ENCODE measurements around the gene CLEC4F. TPM values are rescaled to one million over a fixed set of nuclear protein-coding genes. Genes with fewer than 3 reads are reported as not detected.

CLEC4F gene
- total RNA-seq, 1 donor from 2014 or later = 0.13 TPM

DNA sequence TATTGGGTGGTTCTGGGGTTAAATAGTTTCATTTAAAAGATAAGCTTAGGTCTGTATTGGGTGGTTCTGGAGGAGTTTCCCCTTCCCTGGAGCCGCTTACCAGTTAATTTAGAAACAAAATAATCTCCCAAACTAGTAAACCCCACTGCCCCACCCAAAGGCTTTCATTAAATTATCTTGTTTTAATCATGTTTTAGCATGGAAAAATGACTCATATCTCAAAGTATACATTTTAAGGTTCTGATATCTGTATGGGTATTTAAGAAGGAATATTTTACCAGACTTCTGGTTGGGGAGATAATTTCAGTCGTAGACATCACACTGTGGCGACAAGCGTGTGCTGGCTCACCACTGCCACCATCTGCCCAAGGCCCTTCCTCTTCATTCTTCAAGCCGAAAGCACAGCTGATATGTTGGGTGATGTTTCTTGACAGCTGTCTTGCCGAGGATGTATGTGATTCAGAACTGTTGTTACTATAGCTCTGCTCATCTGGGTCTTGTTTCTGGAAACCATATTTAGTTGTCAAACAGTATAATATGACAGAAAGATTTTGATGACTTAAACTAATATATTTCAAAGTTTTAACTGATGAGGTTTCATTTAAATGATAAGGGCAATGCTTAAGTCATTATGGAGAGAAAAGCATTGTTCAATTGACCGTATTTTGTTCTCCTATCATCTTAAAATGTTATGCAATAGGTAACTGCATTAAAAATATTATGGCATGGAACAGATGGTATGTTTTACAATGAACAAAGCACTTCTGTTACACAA lies 35.1 kb downstream of the CLEC4F start:
- DNase-seq (ENCODE audit: low read depth in 2 of 2) = peak; percentile 32 to 53

DNA sequence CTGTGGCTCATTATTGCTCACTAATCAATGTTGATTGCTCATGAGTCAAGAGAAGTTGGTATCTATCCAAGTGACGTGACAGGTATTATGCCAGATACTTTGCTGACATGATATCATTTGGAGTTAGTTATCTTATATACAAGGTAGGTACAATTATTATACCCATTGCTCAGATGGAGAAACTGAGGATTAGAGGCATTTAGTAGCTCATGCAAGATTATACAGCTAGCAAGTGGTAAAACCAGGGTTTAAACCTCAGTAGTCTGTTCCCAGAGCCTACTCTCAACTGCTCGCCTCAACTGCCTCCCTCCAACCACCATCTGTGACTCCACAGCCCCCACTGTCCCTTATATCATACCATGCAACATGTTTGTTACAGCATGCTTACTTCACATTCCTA lies 36.1 kb downstream of the CLEC4F start:
- no peak for DNase-seq (ENCODE audit: low read depth in 2 of 2)

DNA sequence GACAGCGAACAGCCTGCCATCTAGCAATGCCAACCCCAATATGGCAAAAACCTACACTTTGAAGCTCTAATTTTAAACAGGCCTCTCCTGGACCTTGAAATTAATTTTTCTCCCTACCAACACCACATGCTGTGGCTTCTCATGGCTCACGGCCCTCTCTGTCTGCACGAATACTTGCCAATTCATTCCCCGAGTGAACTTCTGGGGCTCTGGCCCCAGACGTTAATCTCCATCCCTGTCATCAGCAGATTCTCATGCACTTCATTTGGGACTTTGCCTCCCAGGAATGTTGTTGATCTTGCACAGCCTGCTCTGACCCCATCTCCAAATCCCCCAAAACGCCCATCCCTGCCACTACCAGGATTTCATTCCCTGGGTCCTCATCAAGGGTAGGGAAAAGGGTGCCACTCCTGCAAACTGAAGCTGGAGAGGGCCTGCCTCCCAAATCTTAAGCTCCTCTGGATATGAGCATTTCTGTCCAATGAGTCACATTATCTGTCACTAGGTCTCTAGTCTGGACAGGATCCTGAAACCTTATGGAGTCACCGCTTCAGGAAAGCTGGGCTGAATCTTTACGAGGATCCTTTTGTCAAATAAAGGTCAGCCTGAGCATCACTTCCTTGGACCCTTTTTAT lies 40.4 kb downstream of the CLEC4F start:
- DNase-seq (ENCODE audit: low read depth in 2 of 2) = no peak

DNA sequence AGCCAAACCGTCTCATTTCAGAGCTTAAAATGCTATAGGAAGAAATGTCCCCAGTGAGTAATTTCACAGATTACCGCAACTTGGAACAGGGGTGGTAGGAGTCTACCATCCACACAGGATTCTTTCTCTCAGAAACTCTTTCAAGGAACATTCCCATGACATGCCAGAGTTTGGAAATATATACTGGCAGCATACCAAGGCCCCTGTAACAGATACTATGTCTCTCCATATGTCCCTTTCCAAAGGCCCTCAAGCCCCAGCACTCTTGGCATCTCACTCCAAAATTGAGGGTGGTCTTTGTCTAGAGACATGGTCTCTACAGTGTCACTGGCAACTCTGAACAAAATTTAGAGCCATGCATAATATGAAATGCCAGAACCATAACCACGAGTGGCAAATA lies 40.9 kb downstream of the CLEC4F start:
- no peak for DNase-seq (ENCODE audit: low read depth in 2 of 2)

DNA sequence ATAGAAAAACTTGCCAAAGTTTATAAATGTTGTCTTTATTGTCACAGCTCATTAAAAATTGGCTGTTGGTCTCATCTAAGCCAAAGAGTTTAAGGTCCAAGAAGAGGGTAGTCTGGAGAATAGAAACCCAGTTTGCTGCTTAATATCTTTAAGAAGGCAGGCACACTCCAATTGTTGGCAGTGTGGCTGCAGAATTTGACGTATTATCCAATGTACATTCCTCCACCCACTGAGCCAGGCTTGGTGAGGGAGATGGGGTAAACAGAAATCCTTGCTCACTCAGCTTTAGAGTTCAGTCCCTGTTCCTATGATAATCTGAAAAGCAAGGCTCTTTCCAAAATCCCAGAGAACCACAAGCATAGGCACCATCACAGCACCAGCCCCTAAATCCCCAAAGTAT lies 41.7 kb downstream of the CLEC4F start:
- DNase-seq (ENCODE audit: low read depth in 2 of 2) = no peak

DNA sequence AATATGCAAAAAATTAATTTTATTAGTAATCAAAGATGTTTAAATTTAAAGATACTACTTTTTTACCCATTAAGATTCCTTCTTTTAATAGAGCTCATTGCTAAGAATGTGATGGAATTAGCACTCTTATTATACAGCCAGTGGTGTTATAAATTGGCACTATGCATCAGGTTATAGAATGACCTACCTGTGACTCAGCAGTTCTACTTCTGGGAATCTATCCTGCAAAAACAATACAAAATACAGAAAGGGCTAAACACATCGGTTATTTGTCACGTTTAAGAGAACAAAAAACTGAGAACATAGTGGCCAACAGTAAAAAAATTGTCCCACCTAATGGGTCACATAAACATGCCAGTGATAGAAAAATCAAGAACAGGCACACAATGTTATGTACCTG lies 42.9 kb downstream of the CLEC4F start:
- peak; percentile 8 to 41 for DNase-seq (ENCODE audit: low read depth in 2 of 2)

DNA sequence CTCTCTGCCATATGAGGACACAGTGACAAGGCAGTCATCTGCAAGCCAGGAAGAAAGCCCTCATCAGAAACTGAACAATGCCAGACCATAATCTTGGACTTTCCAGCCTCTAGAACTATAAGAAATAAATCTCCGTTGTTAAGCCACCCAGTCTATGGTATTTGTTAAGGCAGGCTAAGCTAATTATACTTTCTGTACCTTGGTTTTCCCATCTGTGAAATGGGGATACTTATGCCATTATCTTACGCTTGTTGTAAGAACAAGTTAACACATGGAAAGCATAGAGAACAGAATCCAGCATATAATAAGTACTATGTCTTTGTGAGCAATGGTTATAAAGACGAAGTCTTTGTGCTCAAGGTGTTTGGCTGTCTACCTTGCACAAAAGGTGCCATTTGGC lies 44.1 kb downstream of the CLEC4F start:
- no peak for DNase-seq (ENCODE audit: low read depth in 2 of 2)

DNA sequence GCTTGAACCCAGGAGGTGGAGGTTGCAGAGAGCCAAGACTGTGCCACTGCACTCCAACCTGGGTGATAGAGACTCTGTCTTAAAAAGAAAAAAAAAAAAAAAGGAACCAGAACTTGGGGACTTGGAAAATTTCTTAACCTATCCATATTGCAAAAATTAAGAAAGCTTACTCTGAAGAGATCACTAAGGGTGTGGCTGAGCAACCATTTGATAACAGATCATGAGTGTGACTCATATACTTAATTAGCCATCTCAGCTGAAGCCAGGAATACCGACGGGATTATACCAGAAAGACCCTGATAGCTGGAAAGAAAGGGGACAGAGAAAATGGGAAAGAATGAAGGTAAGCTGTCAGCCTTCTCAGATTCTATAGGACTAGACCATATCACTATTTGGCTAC lies 45.3 kb downstream of the CLEC4F start:
- no peak for DNase-seq (ENCODE audit: low read depth in 2 of 2)

DNA sequence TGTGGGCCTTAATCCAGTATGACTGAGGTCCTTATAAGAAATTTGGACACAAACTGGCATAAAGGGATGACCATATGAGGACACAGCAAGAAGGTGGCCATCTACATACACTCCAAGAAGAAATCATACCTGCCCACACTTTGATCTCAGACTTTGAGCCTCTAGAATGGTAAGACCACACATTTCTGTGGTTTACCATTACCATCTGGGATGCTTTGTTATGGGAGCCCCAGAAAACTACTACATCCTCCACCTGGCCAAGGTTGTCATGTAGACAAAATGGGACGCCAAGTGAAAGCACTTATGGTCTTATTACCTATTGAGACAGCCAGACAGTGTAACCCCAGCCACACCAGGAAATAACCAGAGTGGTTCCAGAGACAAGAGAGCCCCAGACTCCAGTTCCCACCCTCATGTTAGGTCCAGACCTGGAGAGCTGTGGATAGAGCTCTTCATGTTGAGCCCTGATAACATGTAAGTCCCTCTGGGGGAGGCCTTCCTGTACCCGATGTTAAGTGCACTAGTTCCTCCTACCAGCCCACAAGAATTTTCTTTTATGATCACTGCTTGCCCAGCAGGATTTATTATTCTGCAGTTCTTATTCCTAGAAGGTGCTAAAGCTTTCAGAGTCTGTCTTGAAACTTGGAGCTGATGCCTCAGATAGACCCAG lies 47.8 kb downstream of the CLEC4F start:
- no peak for DNase-seq (ENCODE audit: low read depth in 2 of 2)

DNA sequence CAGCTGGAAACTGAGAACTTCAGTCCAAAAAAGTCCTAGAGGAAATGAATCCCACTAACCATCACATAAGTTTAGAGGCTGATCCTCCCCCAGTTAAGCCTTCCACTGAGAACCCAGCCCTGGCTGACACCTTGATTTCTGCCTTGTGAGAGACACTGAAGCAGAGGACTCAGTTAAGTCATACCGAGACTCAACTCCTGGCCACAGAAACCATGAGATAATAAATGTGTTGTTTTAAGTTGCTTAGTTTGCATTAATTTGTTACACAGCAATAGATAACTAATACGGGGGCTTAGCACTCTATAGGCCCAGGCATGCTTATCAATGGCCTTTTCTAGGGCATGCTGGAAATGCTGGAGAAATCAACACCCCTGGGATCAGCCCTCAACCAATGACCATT lies 49.0 kb downstream of the CLEC4F start:
- no peak for DNase-seq (ENCODE audit: low read depth in 2 of 2)

DNA sequence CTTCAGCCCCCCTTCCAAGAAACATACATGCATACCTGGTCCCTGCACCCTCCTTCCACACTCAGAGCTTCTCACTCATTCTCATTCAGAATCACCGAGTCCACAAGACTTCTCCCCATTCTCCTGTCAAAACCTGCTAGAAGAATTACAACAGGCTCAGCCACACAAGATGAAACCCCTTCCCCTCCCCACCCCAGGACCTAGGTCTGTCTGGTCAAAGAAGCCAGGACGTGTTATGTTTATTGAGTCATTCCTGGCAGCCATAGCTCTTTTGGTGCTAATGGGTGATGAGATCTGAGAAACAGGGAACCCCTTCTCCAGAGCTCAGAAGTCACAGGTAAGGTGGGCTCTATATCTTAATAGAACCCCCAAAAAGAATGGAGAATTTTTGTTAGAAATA lies 50.9 kb downstream of the CLEC4F start:
- no peak for DNase-seq (ENCODE audit: low read depth in 2 of 2)

DNA sequence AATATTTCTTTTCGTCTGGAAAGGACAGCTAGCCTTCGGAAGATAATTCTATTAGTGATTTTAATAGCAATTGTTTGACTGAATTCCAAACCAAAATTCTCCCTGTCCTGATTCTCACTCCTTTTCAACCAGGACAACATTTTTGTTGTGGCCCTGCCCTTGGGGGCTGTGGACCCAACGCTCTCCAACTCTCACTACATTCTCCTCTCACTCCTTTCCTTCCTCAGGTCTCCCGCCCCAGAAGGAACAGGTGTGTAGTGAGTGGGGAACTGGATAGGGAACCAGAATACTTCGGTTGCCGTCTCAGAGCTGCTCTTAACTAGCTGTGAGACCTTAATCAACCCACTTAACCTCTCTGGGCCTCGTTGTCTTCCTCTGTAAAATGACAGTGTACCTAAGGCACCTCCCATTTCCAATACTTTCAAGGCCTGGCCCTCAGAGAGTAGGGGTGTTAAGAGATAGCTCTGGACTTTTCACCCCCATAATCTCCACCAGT lies 51.8 kb downstream of the CLEC4F start:
- DNase-seq (ENCODE audit: low read depth in 2 of 2) = no peak

DNA sequence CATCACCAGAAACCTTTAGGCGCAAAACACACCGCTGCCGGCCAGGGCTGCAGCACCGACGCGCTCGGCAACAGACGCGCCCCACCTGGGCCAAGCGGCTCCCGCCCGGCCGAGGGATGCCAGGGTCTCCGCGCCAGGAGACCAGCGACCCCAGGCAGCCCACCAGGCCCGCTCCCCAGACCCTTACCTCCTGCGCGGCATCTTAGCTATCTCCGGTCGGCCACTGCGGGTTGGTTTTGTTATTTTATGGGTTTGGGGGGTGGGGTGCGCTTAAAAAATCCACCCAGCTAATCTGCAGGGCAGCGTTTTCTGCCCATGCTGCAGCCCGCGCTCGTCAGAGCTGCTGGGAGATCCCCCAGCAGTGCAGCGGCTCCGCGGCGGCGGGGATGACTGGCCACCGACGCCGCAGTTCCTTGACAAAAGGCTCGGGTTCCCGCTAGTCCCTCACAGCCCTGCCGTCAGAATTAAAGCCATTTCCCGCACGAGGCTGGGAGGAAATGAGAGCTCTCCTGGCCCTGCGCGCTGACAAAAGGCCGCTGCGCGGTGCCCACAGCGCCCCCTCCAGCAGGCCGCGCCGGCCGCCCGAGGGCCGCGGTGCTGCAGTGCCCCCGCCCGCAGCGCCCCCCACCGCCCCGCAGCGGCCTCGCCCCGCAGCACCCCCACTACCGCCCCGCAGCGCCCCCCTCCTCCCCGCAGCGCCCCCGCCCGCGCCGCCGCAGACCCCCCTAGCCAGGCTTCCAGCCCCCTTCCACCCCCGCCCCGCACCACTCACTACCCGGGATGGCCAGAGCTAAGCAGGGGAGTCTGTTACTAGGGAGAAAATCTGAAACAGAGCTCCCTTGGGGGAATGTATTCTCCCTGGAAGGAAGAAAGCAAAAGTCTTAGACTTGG lies 52.5 kb downstream of the CLEC4F start, which contains the start of gene ADD2:
Gene ADD2 (minus strand): TSS at position 502 of the 891 bp plus-strand sequence. CDS start 61,792 bp downstream, outside the sequence.
- DNase-seq (ENCODE audit: low read depth in 2 of 2) = peak; percentile 10 to 20

DNA sequence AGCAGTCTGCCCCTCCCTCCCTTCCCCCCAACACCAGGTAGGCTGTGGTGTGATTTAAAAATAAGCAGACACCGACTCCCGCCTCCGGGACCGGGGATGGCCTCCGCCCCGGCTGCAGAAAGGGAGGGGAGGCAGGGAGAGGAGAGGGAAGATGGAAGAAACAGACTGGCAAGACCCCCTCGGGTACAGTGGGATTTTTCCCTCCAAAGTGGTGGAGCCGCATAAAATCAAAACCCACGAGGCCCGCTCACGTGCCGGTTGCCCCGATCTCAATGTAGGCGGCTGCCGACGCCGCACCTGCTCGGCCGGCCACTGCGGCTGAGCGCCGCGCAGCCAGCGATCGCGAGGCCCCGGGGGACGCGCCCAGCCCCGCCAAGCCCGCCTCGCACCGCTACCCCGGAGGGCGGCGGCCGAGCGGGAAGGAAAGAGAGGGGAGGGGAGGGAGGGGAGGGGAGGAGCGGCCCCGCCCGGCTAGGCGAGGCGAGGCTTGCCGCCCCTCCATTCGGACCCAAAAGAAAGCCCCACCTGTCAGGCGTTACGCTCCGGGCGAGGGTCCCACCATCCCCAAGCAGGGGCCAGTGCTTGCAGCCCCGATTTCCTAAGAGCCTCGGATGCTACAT lies 53.2 kb downstream of the CLEC4F start:
- DNase-seq (ENCODE audit: low read depth in 2 of 2) = no peak

DNA sequence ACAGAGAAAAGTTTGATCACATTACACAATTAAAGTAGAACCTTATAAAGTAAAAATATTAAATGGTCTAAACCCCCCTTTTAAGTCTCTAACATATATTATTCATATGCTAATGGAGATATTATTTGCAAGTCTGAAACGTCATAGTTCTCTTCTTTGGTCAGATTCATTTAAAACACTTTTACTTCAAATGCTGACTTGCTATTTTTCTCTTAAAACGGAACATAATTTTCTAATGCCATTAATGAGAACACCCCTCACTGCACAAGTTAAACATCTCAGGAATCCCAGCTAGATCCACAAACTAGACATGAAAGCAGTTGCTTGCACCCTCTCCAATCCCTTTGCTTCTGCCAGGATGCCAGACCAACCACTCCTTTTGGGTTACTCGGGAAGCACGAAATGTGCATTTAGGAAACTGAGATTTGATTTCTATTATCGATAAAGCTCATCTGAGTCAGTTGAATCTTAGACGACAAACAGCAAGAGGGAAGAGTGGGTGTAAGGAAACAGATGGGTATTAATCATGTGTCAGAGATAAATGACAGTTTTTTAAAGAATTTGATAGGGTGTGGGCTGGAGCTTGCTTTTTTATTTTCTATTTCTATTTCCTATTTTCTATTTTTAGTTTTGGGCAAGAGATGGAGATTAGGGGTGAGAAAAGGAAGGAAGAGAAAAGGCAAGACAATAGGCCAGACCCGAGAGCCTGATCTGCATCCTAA lies 53.9 kb downstream of the CLEC4F start:
- DNase-seq (ENCODE audit: low read depth in 2 of 2) = no peak

DNA sequence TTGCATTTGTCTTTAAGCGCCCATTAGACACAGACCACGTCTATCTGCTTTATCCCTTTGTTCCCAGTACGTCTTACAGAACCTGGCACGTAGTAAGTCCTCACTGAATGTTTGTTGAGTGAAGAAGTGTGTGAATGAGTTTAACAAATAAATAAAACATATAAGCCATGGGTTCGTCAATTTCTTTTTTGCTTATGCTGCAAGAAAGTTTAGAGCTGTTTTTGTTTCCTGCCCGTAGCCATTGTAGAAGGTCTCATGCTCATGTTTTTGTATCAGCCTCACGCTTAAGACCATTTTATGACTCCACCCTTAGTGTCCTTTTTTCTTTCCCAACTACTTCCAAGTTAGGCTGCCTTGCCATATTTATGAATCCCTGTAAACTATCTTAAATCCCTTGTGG lies 54.9 kb downstream of the CLEC4F start:
- no peak for DNase-seq (ENCODE audit: low read depth in 2 of 2)

DNA sequence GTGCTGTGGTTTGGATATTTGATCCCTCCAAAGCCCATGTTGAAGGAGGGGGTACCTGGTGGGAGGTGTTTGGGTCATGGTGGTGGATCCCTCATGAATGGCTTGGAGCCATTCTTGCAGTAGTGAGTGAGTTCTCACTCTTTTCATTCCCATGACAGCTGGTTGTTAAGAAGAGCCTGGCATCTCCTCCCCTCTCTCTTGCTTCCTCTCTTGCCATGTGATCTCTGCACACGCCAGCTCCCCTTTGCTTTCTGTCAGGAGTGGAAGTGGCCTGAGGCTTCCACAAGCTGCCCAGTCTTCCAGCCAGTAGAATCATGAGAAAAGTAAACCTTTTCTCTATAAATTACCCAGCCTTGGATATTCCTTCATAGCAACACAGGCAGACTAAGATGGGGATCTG lies 61.0 kb downstream of the CLEC4F start:
- no peak for DNase-seq (ENCODE audit: low read depth in 2 of 2)
